Measurements from ENCODE around the gene SPRING1.

SPRING1 gene

GRCh38 chr12:116737774-116738657 is at the start of gene SPRING1, which contains the start of gene RNFT2:
Gene SPRING1, minus strand, starts transcription at chr12:116738069. Its CDS starts 169 bp downstream, at chr12:116737900.
Gene RNFT2, plus strand, starts transcription at chr12:116738315. Its CDS starts 2,183 bp downstream, at chr12:116740498.
- peak; percentile 100 for DNase-seq
- peak; percentile 21 for TF ChIP-seq CTCF (IDR thresholded peaks at IDR 0.05)
- no peaks in the 10 kb centered on the region for H3K9me3 Mint-ChIP-seq
- H3K4me1 Mint-ChIP-seq, result peaks cover 35% of the 10 kb centered on the region
- H3K27ac Mint-ChIP-seq, result peak within 1 kb of the TSS; percentile 80
- H3K4me3 Mint-ChIP-seq, result peak within 1 kb of the TSS; percentile 98
- H3K36me3 Mint-ChIP-seq (ENCODE audit: low read depth), result peaks cover 29% of the 10 kb centered on the region
- peaks cover 3% of the 10 kb centered on the region for H3K27me3 Mint-ChIP-seq (ENCODE audit: low read depth, poor library complexity)

DNA sequence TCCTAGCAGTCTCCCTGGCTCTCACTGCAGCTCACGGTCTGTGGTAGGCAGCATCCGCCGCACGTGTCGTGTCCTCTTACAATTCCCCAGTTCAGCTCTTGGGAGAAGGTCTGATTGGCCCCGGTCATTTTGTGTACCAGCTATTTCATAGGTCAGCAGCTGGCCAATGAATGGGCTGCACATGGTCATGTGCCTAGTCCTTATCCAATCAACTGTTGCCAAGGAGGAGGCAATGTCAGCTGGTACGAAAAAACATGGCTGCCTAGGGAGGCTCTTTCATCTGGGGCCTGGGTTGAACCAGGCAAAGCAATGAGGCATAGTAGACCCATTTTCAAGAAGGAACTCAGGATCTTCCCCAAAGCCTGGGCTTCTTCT is 46.4 kb upstream of the SPRING1 start:
- no peak for TF ChIP-seq CTCF (IDR thresholded peaks at IDR 0.05)
- Mint-ChIP-seq H3K9me3 (no peaks in the 10 kb centered on the region), H3K4me1 (no peaks in the 10 kb centered on the region), H3K27me3 (ENCODE audit: low read depth, poor library complexity) (no peaks in the 10 kb centered on the region), H3K27ac (no peak overlapping the region), H3K36me3 (ENCODE audit: low read depth) (peaks cover 78% of the 10 kb centered on the region), H3K4me3 (no peak overlapping the region)
- no peak for DNase-seq

GRCh38 chr12:116783525-116784237 is 45.8 kb upstream of the SPRING1 start:
- H3K4me3 Mint-ChIP-seq, result no peak overlapping the region
- no peaks in the 10 kb centered on the region for H3K27me3 Mint-ChIP-seq (ENCODE audit: low read depth, poor library complexity)
- no peak for DNase-seq
- H3K9me3 Mint-ChIP-seq, result no peaks in the 10 kb centered on the region
- H3K27ac Mint-ChIP-seq, result no peak overlapping the region
- TF ChIP-seq CTCF (IDR thresholded peaks at IDR 0.05), result no peak
- H3K4me1 Mint-ChIP-seq, result no peaks in the 10 kb centered on the region
- peaks cover 84% of the 10 kb centered on the region for H3K36me3 Mint-ChIP-seq (ENCODE audit: low read depth)

DNA sequence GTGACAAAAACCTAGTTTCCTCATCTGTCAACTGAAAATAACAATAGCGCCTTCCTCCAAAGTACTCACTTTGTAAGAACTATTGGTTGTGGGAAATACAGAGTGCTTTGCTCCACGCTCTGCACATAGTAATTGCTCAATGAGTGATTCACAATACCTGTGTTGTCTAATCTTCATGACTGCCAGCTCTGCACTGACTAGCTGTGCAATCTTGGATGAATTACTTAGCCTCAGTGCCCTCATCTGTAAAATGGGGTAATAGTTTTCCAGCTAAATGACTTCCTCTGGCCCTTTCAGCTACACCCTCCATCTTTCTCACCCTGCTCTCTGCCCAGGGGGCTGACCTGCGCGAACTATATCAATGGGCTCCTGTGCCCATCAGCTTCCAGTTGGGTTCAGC is 43.1 kb upstream of the SPRING1 start:
- Mint-ChIP-seq H3K4me3 (no peak overlapping the region), H3K36me3 (ENCODE audit: low read depth) (peaks cover 78% of the 10 kb centered on the region), H3K4me1 (peaks cover 5% of the 10 kb centered on the region), H3K27ac (peak overlapping the region; percentile 57), H3K27me3 (ENCODE audit: low read depth, poor library complexity) (no peaks in the 10 kb centered on the region), H3K9me3 (no peaks in the 10 kb centered on the region)
- no peak for TF ChIP-seq CTCF (IDR thresholded peaks at IDR 0.05)
- DNase-seq, result no peak

GRCh38 chr12:116779597-116779996 is 41.7 kb upstream of the SPRING1 start:
- no peaks in the 10 kb centered on the region for H3K9me3 Mint-ChIP-seq
- H3K27me3 Mint-ChIP-seq (ENCODE audit: low read depth, poor library complexity), result no peaks in the 10 kb centered on the region
- peaks cover 73% of the 10 kb centered on the region for H3K36me3 Mint-ChIP-seq (ENCODE audit: low read depth)
- no peak overlapping the region for H3K4me3 Mint-ChIP-seq
- no peak overlapping the region for H3K27ac Mint-ChIP-seq
- peaks cover 5% of the 10 kb centered on the region for H3K4me1 Mint-ChIP-seq
- no peak for DNase-seq
- TF ChIP-seq CTCF (IDR thresholded peaks at IDR 0.05), result no peak

Data from nephron progenitor cell (in vitro differentiated cells).